ENCODE measurements around the gene URB1.
"Not testable (repeated sequence)": the region's sequence is repeated elsewhere in the genome, so short reads cannot be mapped to it uniquely, and the experiment has no call there.

Gene URB1

GRCh38 chr21:32328595-32328994 is 64.2 kb downstream of the URB1 start:
- no peak for DNase-seq (ENCODE audit: insufficient read length, low spot score)
- no peak for FAIRE-seq

- DNase-seq (ENCODE audit: insufficient read length, low spot score) (no peak), FAIRE-seq (no peak)
Measured at GRCh38 chr21:32325706-32326105, 67.1 kb downstream of the URB1 start.

- FAIRE-seq (no peak), DNase-seq (ENCODE audit: insufficient read length, low spot score) (no peak)
Measured at GRCh38 chr21:32322676-32323075, 70.1 kb downstream of the URB1 start.

- DNase-seq (ENCODE audit: insufficient read length, low spot score) (no peak), FAIRE-seq (no peak)
Measured at GRCh38 chr21:32322103-32322502, 70.7 kb downstream of the URB1 start.

GRCh38 chr21:32321480-32321879 is 71.3 kb downstream of the URB1 start:
- FAIRE-seq: no peak
- DNase-seq (ENCODE audit: insufficient read length, low spot score): no peak

- no peak for FAIRE-seq
Measured at GRCh38 chr21:32320726-32321125, 72.1 kb downstream of the URB1 start.

GRCh38 chr21:32320059-32320458 is 72.8 kb downstream of the URB1 start:
- FAIRE-seq (no peak), DNase-seq (ENCODE audit: insufficient read length, low spot score) (no peak)

More at GRCh38 chr21:32320726-32321125, 72.1 kb downstream of the URB1 start:
- DNase-seq (ENCODE audit: insufficient read length, low spot score): no peak

GRCh38 chr21:32319012-32319411 is 73.8 kb downstream of the URB1 start:
- DNase-seq (ENCODE audit: insufficient read length, low spot score) (no peak), FAIRE-seq (no peak)

- FAIRE-seq: no peak
- DNase-seq (ENCODE audit: insufficient read length, low spot score): no peak
Measured at GRCh38 chr21:32317726-32318125, 75.1 kb downstream of the URB1 start.

GRCh38 chr21:32316361-32317215 is 76.2 kb downstream of the URB1 start:
- DNase-seq (ENCODE audit: insufficient read length, low spot score): no peak
- FAIRE-seq: no peak

- DNase-seq (ENCODE audit: insufficient read length, low spot score) (no peak), FAIRE-seq (no peak)
Measured at GRCh38 chr21:32315511-32316281, 77.1 kb downstream of the URB1 start.

- DNase-seq (ENCODE audit: insufficient read length, low spot score) (no peak), FAIRE-seq (no peak)
Measured at GRCh38 chr21:32314806-32315205, 78.0 kb downstream of the URB1 start.

GRCh38 chr21:32312976-32313375 is 79.8 kb downstream of the URB1 start:
- no peak for DNase-seq (ENCODE audit: insufficient read length, low spot score)
- no peak for FAIRE-seq

- DNase-seq (ENCODE audit: insufficient read length, low spot score): no peak
- FAIRE-seq: no peak
Measured at GRCh38 chr21:32312326-32312725, 80.5 kb downstream of the URB1 start.

- FAIRE-seq (no peak), DNase-seq (ENCODE audit: insufficient read length, low spot score) (no peak)
Measured at GRCh38 chr21:32311621-32312020, 81.2 kb downstream of the URB1 start.

GRCh38 chr21:32310976-32311375 is 81.8 kb downstream of the URB1 start:
- not testable (repeated sequence) for FAIRE-seq

GRCh38 chr21:32309906-32310460 is 82.8 kb downstream of the URB1 start:
- no peak for FAIRE-seq
- no peak for DNase-seq (ENCODE audit: insufficient read length, low spot score)

More at GRCh38 chr21:32310976-32311375, 81.8 kb downstream of the URB1 start:
- DNase-seq (ENCODE audit: insufficient read length, low spot score): not testable (repeated sequence)

GRCh38 chr21:32308696-32309095 is 84.1 kb downstream of the URB1 start:
- FAIRE-seq (no peak), DNase-seq (ENCODE audit: insufficient read length, low spot score) (no peak)

GRCh38 chr21:32307706-32308105 is 85.1 kb downstream of the URB1 start:
- FAIRE-seq (no peak), DNase-seq (ENCODE audit: insufficient read length, low spot score) (no peak)

- no peak for DNase-seq (ENCODE audit: insufficient read length, low spot score)
Measured at GRCh38 chr21:32306021-32306780, 86.6 kb downstream of the URB1 start.

GRCh38 chr21:32304998-32305397 is 87.8 kb downstream of the URB1 start:
- no peak for DNase-seq (ENCODE audit: insufficient read length, low spot score)
- no peak for FAIRE-seq

More at GRCh38 chr21:32306021-32306780, 86.6 kb downstream of the URB1 start:
- no peak for FAIRE-seq
